ENCODE results near the gene THBS4. TPM values are rescaled to one million over a fixed set of nuclear protein-coding genes. Genes with fewer than 3 reads are reported as not detected.
"Not testable (repeated sequence)": the region's sequence is repeated elsewhere in the genome, so short reads cannot be mapped to it uniquely, and the experiment has no call there.

Gene THBS4
- total RNA-seq, 2 experiments from 2014 or later = 0.41 to 0.76 TPM

DNA sequence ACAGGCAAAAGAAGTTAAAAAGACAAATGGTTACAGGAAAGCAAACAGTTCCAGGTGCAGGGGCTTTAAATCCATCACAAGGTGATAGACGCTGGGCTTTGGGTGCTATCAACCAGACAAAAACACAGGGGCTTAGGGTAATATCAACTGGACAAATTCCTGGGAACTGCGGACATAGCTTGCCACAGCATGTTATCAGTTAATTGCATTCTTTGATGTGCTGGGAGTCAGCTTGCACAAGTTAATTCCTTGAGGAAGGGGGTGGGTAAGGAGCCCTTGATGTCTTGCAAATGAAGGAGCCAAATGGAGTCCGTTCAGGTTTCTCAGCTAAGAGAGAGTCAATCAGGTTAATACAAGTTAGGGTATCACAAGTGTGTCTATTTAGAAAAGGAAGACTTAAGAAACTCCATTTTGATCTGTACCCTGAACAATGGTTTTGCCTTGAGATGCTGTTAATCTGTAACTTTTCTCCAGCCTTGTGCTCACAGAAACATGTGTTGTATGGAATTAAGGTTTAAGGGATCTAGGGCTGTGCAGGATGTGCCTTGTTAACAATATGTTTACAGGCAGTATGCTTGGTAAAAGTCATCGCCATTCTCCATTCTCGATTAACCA is 76.3 kb downstream of the THBS4 start:
- DNase-seq, H3K27ac Mint-ChIP-seq, H3K4me3 Mint-ChIP-seq, H3K27me3 Mint-ChIP-seq: not testable (repeated sequence)
- Mint-ChIP-seq H3K36me3 (peaks cover 23% of the 10 kb centered on the region), H3K9me3 (peaks cover 17% of the 10 kb centered on the region), H3K4me1 (peaks cover 22% of the 10 kb centered on the region)

DNA sequence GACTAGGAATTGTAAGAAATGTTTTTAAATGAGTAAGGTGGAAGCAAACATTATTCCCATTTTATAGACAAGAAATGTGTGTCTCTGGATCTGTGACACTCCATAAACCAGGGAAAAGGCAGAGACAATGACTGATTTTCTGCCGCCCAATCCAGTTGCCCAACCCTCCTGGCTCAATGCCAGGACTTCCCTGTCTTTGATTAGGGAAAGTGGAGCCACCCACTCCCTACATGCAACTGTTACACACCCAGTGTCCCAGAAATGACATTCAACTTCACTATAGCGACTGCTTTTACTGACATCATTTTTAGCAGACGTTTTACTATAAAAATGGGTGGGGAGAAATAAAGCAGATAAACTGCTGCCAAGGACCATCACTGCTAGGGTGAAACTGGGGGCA is 79.7 kb downstream of the THBS4 start:
- Mint-ChIP-seq H3K36me3 (peaks cover 27% of the 10 kb centered on the region), H3K4me3 (no peak overlapping the region), H3K27ac (peak overlapping the region; percentile 35), H3K4me1 (peaks cover 35% of the 10 kb centered on the region), H3K9me3 (peaks cover 14% of the 10 kb centered on the region), H3K27me3 (no peaks in the 10 kb centered on the region)
- DNase-seq = no peak

DNA sequence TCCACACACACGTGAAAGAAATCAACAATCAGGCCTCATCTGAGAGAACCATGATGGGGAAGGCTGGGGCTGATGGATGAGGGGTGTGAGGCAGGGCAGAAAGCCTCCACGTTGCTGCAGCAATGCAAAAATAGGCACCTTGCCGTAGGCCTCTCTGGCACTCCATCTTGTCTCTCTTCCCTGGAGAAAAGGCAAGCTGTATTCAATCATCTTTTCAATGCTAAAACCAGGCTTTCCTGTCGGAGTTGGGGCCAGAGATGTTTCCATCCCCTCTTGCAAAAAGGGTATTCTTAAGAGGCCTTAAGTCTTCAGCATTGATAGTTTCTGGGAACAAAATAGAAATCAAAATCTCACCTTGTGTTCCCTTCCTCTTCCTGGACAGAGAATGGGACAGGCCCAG is 80.9 kb downstream of the THBS4 start:
- H3K27ac Mint-ChIP-seq = peak overlapping the region; percentile 39
- H3K9me3 Mint-ChIP-seq = peaks cover 14% of the 10 kb centered on the region
- H3K4me1 Mint-ChIP-seq = peaks cover 33% of the 10 kb centered on the region
- H3K4me3 Mint-ChIP-seq = no peak overlapping the region
- H3K27me3 Mint-ChIP-seq = no peaks in the 10 kb centered on the region
- peaks cover 27% of the 10 kb centered on the region for H3K36me3 Mint-ChIP-seq
- DNase-seq = no peak

DNA sequence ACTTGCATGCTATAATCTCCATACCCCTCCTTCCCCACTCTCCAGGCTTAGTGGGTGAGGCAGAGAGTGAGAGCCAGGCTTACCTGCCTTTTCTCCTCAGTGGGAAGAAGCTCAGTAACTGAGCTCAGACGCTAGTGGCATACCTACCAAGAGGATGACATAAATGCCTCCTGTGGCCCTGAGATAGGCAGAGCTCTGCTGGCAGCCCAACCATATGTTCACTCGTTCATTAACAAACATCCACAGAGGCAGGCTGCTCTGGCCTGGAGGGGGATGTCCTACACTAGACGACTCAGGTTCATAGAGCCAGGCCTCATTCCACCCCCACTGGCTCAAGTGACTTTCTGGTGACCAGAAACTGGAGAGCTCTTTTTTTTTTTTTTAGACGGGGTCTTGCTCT is 81.3 kb downstream of the THBS4 start:
- H3K4me3 Mint-ChIP-seq = no peak overlapping the region
- peaks cover 14% of the 10 kb centered on the region for H3K9me3 Mint-ChIP-seq
- H3K27ac Mint-ChIP-seq = peak overlapping the region; percentile 39
- no peaks in the 10 kb centered on the region for H3K27me3 Mint-ChIP-seq
- H3K36me3 Mint-ChIP-seq = peaks cover 27% of the 10 kb centered on the region
- H3K4me1 Mint-ChIP-seq = peaks cover 33% of the 10 kb centered on the region
- DNase-seq = no peak

DNA sequence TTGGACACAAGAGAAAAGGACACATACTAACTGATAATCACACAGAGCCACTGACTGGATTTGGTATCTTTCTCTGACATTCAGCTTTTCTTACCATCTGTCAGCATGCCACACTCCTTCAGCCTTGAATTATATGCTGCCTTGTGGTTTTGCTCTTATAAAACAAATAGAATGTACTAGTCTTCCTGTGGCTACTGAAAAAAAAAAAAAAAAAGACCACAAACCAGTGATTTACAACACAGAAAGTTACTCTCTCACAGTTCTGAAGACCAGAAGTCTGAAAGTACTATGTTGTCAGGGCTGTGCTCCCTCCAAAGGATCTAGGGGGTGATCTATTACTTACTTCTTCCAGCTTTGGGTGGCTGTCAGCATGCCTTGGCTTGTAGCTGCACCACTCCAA is 82.3 kb downstream of the THBS4 start:
- Mint-ChIP-seq H3K4me3 (no peak overlapping the region), H3K36me3 (peaks cover 27% of the 10 kb centered on the region), H3K9me3 (peaks cover 14% of the 10 kb centered on the region), H3K27ac (peak overlapping the region; percentile 25), H3K27me3 (no peaks in the 10 kb centered on the region), H3K4me1 (peaks cover 34% of the 10 kb centered on the region)
- no peak for DNase-seq

DNA sequence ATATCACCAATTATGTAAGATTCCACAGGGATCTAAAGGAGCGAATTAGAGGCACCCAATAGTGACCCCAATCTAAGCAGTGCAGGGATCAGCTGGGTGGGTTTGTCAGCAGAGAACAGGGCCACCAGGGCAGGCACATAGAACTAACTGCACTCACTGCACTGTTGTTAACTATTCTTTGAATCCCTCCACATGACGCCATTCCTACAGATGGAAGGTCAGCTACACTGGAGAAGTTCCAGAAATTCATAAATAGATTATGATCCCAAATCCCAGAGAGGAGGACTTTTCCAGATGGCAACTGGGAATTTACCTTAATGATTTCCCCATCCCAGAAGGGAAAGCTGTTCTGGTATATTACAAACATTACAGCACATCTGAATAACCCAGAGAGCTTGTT is 84.2 kb downstream of the THBS4 start:
- peaks cover 19% of the 10 kb centered on the region for H3K36me3 Mint-ChIP-seq
- H3K4me3 Mint-ChIP-seq = no peak overlapping the region
- H3K27ac Mint-ChIP-seq = no peak overlapping the region
- peaks cover 40% of the 10 kb centered on the region for H3K4me1 Mint-ChIP-seq
- no peaks in the 10 kb centered on the region for H3K27me3 Mint-ChIP-seq
- H3K9me3 Mint-ChIP-seq = peaks cover 7% of the 10 kb centered on the region
- DNase-seq = no peak

DNA sequence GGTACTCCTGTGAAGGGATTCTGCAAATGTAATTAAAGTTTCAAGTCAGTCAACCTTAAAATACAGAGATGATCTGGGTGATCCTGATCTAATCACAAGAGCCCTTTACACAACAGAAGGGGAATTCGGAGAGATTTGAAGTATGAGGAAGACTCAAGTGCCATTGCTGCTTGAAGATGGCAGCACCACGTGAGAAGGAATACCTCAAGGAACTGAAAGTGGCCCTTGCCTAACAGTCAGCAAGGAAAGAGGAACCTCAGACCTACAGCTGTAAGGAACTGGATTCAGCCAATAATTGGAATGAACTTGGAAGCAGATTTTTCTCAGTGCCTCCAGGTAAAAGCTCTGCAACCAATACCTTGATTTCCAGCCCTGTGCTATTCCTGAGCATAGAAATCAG is 87.4 kb downstream of the THBS4 start:
- H3K4me3 Mint-ChIP-seq = no peak overlapping the region
- H3K4me1 Mint-ChIP-seq = peaks cover 39% of the 10 kb centered on the region
- no peak overlapping the region for H3K27ac Mint-ChIP-seq
- H3K27me3 Mint-ChIP-seq = no peaks in the 10 kb centered on the region
- no peak for DNase-seq
- peaks cover 8% of the 10 kb centered on the region for H3K36me3 Mint-ChIP-seq
- peaks cover 5% of the 10 kb centered on the region for H3K9me3 Mint-ChIP-seq

DNA sequence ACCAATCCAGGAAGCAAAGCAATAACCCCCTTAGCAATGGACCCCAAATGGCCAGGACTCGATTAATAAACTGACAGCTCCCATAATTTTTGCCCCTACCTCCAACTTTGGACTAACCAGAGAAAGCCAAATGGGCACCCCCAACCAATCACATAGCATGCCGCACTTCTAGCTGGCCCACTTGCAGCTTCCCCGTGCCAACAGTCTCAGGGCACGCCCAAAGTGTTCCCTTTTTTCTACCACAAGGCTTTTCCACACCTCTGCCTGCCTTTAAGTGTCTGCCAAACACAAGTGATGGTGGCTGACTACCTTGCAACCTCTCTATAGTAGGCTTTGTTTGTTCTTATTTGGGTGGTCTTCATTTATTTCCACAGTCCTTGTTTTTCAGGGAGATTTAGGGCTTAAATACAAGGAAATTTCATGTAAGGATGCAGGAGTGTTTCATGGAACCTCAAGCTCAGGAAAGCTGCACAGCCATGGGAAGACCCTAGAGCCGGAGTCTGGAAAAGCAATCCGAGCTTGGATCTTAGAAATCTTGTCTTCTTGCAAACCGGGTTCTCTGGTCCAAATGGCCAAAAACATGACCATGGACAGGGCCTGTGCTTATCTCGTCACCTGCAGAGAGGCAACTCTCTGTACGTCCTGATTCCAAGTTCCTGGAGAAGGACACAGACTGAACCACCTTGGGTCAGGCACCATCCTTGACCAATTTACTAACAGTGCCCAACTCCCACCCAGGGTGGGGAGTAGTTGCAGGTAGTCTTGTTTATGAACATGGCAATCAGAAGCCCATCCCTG is 89.2 kb downstream of the THBS4 start:
- no peak overlapping the region for H3K27ac Mint-ChIP-seq
- DNase-seq = no peak
- H3K9me3 Mint-ChIP-seq = peaks cover 2% of the 10 kb centered on the region
- H3K4me1 Mint-ChIP-seq = peaks cover 31% of the 10 kb centered on the region
- H3K36me3 Mint-ChIP-seq = peaks cover 5% of the 10 kb centered on the region
- no peaks in the 10 kb centered on the region for H3K27me3 Mint-ChIP-seq
- no peak overlapping the region for H3K4me3 Mint-ChIP-seq

DNA sequence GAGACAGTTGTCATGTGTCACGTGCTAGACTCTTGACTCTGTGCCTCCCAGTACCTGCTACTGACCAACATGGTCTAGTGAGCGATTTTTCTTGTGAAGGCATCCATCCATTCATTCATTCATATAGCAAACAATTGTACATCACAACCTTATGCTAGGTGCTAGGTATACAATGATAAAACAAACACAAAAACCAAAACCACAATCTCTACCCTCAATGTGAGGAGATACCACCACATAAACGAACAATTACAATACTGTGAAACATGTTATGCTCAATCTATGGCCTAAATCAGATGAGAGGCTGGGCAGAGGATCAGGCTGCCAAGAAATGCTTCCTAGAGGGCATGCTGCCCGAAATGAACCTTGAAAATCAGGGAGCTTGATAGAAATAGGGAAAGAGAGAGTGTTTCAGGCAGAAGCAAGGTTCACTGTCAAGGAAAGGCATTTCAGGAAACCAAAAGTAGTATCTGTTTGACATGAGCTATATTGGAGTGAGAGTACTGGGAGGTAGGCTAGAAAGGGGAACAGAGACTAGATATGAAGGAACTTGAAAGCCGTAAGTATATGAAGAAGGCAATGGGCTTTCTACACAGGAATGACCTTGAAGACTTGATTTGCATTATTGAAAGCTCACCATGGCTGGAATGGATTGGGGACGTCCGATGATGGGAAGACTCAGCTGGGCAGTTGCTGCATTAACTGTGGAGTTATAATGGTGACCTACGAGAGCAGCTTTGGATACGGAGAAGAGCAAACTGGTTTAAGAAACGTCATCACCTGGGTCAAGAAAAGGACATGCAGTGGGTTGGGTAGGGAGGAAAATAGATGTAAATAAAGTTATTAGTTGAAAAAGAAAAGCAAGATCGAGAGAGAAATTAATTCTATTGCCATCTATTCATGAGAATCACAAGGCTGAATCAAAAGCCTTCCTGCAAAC is 90.1 kb downstream of the THBS4 start:
- peak overlapping the region; percentile 65 for H3K27ac Mint-ChIP-seq
- peaks cover 2% of the 10 kb centered on the region for H3K9me3 Mint-ChIP-seq
- peak overlapping the region; percentile 41 for H3K4me3 Mint-ChIP-seq
- peaks cover 31% of the 10 kb centered on the region for H3K4me1 Mint-ChIP-seq
- no peaks in the 10 kb centered on the region for H3K27me3 Mint-ChIP-seq
- no peak for DNase-seq
- H3K36me3 Mint-ChIP-seq = peaks cover 5% of the 10 kb centered on the region

DNA sequence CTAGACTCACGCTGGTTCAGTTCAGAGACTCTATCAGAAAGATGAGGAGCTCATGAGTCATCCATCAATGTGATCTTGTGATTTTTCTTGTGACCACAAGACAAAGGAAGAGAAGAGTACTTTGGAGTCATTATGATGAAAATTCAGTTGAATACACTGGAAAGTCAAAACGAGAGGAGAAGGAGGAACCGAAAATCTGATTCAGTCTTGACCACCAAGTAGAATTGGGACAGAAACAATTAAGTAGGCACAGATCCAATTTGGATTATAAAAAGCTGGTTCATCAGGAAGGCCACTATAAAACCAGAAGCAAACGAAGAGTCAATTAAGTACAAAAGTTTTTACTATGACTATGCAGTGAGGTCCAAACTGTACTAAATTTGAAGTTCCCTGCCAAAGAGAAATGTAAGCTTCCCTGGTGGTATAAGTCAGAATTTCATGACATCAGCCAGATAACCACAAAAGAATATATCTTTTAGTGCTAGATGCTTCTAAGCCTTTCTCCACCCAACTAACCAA is 90.9 kb downstream of the THBS4 start:
- no peaks in the 10 kb centered on the region for H3K27me3 Mint-ChIP-seq
- peaks cover 31% of the 10 kb centered on the region for H3K4me1 Mint-ChIP-seq
- H3K27ac Mint-ChIP-seq = peak overlapping the region; percentile 65
- peaks cover 8% of the 10 kb centered on the region for H3K9me3 Mint-ChIP-seq
- H3K36me3 Mint-ChIP-seq = peaks cover 7% of the 10 kb centered on the region
- peak overlapping the region; percentile 0 for H3K4me3 Mint-ChIP-seq
- DNase-seq = no peak

DNA sequence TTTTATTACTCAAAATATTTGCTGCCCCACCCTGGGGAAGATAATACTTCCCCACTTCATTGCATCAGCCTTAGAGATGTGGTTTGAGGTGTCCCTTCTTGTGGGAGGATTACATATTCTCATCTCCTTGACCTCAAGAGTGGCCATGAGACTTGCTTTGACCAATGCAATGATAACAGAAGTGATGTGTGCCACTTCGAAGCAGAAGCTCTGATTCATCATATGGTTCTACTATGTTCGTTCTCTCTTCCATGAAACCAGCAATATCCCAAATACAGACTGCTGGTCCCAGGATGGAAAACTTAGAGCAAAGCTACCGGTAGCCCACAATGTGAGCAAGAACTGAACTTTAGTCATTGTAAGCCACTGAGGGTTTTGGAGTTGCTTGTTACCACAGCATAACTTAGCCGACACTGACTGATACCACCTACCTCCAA is 92.0 kb downstream of the THBS4 start:
- Mint-ChIP-seq H3K9me3 (peaks cover 17% of the 10 kb centered on the region), H3K27ac (no peak overlapping the region), H3K27me3 (no peaks in the 10 kb centered on the region), H3K4me1 (peaks cover 33% of the 10 kb centered on the region), H3K36me3 (peaks cover 15% of the 10 kb centered on the region), H3K4me3 (no peak overlapping the region)
- DNase-seq = no peak

DNA sequence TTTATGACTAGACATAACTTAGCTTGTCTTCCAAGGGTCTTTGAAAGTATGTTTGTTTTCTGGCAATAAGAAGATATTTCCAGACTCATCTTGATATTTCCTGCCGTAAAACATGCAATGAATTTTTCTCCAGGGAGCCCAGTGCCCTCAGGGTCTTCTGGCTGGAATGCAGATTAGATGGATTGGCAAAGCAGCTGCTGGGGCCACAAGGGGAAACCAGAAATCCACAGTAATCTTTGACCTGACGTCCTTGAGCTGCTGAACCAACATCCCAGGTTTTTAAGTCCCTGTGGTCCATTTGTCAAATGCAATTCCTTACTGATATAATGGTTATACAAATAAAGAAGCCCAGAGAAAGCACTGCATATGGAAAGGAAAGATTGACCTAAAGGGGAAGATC is 93.0 kb downstream of the THBS4 start:
- peaks cover 20% of the 10 kb centered on the region for H3K9me3 Mint-ChIP-seq
- H3K4me3 Mint-ChIP-seq = no peak overlapping the region
- peaks cover 23% of the 10 kb centered on the region for H3K36me3 Mint-ChIP-seq
- peaks cover 37% of the 10 kb centered on the region for H3K4me1 Mint-ChIP-seq
- no peak overlapping the region for H3K27ac Mint-ChIP-seq
- DNase-seq = no peak
- H3K27me3 Mint-ChIP-seq = no peaks in the 10 kb centered on the region

DNA sequence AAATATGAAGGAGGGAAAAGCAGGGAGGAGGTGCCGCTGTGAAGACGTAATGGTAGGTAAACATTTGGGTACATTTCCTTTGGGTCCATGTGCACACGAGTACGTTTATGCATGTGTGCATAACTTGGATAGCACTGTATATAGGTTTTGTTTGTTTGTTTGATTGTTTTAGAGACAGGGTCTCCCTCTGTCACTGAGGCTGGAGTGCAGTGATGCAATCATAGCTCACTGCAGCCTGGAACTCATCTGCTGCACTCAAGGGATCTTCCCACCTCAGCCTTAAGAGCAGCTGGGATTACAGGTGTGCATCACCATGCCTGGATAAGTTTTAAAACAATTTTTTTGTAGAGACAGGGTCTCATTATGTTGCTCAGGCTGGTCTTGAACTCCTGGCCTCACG is 94.0 kb downstream of the THBS4 start:
- peaks cover 44% of the 10 kb centered on the region for H3K4me1 Mint-ChIP-seq
- H3K27me3 Mint-ChIP-seq = no peaks in the 10 kb centered on the region
- DNase-seq = no peak

More for the DNA sequence above, 94.0 kb downstream of the THBS4 start:
- Mint-ChIP-seq H3K9me3 (peaks cover 21% of the 10 kb centered on the region), H3K27ac (no peak overlapping the region), H3K4me3 (no peak overlapping the region), H3K36me3 (peaks cover 27% of the 10 kb centered on the region)
